ENCODE results near the gene FSTL4.

Gene FSTL4

DNA sequence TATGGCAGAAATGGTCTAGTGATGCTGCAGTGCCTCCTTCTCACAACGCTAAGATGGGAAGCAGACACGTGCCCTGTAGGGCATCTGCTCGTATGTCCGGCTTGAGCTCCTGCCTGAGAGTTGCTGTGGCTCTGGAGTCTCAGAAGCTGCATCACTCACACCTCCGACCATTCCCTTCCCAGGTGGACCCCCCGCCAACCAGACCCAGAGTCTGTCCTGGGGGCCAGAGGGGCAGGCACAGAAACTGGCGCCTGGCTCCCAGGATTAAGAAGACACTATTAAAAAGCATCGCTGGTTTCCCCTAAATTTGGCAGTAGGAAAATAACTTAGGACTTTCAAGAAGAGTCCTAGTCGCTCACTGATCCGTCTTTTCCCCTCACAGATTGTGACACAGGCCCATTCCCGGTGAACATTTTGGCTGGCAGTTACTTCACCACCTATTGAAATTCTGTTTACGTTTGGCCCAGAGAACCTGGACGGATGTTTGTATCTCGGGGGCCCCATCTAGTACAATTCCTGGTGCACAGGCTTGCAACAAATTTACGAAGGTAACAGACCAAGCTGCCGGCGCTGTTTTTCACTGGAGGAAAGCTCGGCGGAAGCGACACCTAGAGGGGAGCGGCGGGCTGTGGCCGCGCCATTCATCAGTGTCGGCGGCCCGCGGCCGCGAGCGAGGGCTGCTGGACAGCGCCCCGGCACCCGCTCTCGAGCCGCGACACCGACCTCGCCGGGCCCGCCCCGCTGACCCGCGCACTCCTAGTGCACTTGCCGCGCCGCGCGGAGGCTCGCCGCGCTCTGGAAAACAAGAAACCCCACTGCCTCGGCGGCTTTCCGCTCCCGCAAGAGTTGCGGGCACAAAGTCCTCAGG is 1.6 kb downstream of the FSTL4 start:
- peak; percentile 10 for DNase-seq

DNA sequence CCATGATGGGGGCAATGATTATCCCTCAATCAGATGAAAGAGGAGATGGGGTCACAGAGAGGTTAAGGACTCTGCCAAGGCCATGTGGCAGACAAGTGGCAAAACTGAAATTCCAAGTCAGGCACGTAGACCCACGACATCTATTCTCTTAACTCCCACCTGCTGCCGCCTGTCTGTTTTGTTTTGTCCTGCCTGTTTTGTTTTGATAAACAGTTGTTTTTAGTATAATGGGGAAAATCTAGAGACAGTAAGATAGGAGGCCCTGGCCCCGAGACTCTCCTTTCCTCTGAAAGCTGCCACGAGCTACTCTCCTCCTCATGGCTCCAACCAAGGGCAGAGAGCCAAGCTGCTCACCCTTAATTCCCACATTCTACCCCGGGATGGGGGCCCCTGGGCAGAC is 4.9 kb downstream of the FSTL4 start:
- no peak for DNase-seq

GRCh38 chr5:133606835-133607234 is 5.5 kb downstream of the FSTL4 start:
- DNase-seq, result no peak

DNA sequence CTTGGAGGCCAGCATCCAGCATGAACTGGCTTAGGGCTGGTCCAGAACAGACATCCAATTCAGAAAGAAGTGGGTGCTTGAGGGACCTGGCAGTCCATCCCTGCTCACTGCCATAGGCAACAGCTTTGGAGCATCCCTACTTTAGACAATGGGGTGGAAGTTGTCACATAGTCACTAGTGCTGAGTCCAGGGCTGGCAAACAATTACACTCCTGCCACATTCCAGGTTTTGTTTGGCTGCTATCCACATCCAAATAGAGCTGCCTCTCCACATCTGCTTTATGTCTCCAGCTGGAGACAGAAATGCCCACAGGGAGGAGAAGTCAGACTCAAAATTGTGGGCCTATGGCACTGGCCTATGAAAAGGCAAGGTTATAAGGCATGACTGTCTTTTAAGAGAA is 7.0 kb downstream of the FSTL4 start:
- no peak for DNase-seq

DNA sequence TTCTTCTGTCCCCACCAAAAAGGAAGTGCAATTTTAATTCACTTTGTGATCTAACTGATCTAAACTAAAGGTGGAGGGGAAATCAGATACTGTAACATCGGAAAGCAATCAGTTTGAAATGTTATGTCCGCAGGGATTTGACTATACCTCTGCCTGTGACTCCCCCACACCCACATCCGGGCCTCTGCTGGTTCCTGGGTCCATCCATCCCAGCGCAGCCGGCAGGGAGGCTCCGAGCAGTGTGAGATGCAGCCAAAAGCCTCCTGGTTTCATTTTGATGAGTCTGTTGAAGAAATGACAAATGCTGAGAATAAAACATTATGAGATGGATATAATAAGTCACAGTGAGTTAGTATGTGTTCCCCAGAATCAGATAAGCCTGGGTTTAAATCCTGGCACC is 8.6 kb downstream of the FSTL4 start:
- DNase-seq, result no peak

DNA sequence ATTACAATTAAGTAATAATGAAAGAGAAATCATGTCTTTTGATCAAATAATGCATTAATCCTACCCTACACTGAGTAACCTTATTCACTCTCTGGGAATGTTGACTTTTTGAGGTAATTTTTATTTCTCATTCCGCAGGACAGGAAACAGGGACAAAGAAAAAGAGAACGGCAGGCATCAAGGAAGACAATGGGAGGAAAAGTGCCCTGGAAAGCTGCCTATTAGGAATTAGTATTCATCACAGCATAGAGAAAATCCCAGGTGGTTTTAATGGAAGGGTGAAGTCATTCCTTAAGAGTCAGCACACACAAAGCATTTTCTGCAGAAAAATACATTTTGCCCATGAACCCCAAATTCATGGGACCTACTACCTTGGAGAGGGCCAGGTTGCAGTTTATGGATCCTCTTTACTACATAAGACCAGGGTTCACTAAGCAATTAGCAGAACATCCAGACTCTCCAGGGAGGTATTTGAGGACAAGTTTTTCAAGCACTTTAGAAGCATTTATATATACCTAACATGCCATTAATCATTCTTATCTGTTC is 9.4 kb downstream of the FSTL4 start:
- no peak for DNase-seq

GRCh38 chr5:133599600-133599999 is 12.7 kb downstream of the FSTL4 start:
- no peak for DNase-seq

- no peak for DNase-seq
Observed at GRCh38 chr5:133599044-133599443, 13.3 kb downstream of the FSTL4 start.

DNA sequence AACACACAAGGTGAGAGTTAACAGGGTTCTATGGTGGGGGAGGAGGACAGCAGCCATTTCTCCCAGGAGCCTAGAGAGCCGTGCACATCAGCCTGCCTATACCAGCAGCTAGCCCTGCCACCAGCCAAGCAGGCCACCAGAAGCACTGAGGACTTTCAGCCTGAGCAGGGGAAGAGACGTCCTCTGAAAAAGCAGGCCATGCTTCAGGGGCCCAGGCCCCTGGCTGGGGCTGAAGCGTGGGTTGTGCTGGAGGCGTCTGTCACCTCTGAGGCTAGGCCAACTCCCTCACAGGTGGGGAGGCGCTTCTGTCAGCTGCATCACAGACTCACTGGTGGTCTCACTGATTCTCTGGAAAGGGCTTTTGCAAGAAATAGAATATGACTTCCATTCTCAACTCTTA is 16.3 kb downstream of the FSTL4 start:
- DNase-seq, result no peak

DNA sequence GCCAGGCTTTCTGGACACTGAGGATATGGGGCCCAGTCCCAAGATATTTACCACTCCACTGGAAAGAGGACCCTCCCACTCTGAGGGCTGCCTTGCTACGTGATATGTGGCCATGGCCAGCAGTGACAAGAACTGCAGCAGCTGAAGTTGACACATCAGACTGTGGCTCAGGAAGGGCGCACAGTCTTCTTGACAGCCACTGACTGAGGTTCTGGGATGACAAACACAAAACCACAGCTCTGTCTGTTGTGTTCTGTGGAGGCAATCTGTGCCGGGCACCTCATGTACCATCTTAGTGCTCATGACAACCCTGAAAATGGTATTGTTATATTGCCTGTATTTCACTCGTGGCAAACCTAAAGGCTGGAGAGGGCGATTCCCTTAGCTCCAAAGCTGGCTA is 16.9 kb downstream of the FSTL4 start:
- no peak for DNase-seq

DNA sequence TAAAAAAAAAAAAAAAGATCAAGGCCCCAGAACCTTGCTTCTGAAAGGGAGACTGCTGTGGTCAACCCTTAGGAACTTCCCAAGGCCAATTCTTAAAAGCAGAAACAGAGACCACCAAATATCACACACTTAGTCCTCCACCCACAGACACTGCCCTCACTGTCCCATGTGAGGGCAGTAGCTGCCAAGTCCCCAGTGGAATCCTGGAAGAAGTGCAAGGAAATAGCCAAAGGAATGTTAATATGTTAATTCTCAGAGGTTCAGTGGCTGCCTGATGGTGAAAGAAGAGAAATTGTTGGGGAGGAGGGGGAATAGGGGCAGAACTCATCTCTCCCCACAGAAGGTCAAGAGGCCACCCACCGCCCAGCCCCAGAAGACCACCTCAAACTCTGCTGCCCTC is 23.1 kb downstream of the FSTL4 start:
- DNase-seq, result no peak

DNA sequence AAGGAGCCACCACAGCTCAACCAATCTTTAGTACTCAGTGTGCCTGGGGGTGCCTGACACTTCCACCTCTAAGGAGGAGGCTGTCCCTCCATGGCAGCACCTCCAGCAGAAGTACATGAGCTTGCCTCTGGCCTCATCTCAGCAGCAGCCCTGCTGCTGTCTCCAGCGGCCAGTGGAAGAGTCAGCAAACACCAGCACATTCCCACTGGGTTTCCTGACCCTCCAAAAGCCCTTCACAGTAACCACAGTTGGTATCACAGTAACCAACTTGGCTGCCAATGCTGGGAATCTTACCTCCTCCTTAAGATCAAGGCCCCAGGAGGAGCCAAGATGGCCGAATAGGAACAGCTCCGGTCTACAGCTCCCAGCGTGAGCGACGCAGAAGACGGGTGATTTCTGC is 29.4 kb downstream of the FSTL4 start:
- no peak for DNase-seq

- no peak for DNase-seq
Observed at GRCh38 chr5:133581918-133582317, 30.4 kb downstream of the FSTL4 start.

DNA sequence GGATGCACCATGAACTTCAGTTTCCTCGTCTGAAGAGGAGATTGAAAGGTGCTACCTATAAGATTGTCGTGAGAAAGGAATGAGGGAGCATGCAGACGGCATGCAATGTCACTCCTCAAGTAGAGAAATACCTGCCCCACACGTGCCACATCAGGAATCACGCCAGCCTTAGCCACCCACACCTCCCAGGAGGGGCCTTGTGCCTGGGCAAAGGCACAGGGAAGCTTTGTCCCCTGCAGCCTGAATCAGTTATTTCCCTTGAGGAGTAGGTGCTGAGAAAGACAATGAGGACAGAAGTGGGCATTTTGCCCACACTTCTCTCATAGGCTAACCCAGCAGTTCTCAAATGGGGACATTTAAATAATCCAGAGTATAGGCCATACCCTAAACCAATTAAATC is 31.0 kb downstream of the FSTL4 start:
- DNase-seq, result no peak

DNA sequence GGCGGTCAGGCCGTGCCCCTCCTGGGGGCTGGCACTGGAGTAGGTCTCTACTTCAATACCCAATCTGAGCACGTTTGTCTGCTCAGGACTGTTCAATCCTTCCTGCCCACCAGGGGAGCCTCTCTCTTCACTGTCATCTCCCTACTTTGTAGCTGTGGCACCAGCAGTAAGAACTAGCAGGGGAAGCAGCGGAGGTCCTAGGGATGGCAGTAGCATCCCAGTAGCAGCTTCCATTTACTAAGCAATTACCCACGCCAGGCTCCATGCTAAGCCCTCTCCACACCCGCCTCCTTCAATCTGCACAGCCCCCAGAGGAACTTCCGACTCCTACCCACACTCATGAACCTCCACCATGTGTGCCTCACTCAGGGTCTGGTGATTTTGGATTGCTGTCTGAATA is 31.7 kb downstream of the FSTL4 start:
- no peak for DNase-seq

DNA sequence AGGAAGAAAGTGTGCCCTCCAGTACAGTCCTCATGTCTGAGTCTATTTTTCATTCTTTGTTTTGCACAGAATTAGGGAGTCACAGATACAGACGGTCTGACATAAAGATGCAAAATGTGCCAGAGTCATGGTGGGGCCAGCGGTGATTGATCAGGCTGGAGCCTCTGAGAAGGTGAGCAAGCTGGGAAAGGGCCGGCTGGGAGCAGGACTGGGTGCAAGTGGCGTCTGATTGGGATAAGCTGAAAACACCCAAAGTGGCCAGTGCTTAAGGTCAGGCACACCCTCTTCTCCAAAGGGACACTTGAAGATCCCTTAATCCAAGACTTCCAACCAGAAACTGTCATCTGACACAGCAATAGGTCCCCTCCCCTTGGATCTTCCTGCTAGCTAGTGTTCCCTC is 32.6 kb downstream of the FSTL4 start:
- no peak for DNase-seq

GRCh38 chr5:133569347-133569746 is 43.0 kb downstream of the FSTL4 start:
- no peak for DNase-seq

DNA sequence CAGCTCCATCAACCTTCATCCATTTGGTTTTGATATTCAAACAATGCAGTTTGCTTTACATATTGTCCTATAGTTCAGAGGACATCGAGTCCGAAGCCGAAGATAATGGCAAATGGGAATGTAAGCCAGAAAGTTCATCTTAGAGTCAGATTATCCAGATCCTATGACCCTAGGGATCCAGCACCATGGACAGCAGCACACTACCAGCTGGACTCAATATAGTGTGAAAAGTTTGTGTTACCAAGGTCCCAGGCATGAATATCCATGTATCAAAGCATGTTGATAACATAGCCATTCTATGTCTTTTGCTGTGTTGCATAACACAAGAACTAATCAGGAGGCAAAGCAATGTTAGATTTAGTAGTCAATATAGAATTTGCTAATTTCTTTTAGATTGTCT is 46.3 kb downstream of the FSTL4 start:
- DNase-seq, result no peak

- DNase-seq, result no peak
Observed at GRCh38 chr5:133564921-133565565, 47.3 kb downstream of the FSTL4 start.

DNA sequence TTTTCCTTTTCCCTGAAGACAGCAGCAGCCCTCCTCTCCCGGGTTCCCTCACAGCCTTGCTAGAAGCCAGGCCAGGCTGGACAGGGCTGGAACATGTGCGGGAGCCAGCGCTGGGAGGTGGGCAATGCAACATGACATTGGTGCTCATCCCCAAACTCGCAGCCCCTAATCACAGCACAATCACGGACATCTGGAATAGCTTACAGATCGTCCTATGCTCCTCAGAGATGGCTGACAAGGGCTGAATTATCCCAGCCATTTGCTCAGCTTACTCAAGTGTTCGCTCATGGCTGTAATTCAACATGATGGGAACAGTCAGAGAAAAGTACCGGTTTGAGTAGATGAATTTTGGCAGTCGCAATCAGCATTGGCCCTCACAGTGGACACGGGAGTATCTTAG is 49.8 kb downstream of the FSTL4 start:
- no peak for DNase-seq

GRCh38 chr5:133559960-133560359 is 52.4 kb downstream of the FSTL4 start:
- DNase-seq, result no peak

DNA sequence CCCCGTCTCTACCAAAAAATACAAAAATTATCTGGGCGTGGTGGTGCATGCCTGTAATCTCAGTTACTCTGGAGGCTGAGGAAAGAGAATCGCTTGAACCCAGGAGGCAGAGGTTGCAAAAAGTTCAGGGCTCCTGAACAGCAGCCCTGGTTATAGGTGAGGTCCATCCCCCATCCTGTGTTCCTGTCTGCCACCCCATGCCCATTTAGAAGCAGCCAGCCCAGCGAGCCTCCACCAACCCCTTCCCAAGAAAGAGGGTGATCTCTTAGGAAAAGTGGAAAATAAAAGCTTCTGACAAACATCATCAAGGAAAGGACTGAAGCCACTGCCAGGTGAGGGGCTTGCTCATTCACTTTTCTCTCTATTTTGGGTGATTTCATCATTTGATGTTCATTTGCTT is 55.8 kb downstream of the FSTL4 start:
- DNase-seq, result no peak

DNA sequence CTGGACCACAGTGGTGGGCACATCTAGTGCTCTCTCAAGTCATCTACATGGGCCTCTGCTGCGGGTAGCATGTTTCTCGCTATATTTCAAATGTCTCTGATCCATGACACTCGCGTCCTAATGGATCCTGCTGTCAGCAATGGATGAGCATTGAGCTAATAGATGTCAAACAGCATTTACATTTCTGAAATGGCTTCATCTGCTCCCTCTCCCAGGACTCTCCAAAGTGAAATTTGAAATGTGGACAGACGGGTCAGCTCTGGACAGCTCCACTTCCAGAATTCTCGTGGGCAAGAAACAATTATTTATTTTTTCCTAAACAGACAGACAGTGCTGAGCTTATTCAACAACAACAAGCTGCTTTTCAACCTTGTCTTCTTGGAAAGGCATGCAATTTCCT is 58.1 kb downstream of the FSTL4 start:
- no peak for DNase-seq

DNA sequence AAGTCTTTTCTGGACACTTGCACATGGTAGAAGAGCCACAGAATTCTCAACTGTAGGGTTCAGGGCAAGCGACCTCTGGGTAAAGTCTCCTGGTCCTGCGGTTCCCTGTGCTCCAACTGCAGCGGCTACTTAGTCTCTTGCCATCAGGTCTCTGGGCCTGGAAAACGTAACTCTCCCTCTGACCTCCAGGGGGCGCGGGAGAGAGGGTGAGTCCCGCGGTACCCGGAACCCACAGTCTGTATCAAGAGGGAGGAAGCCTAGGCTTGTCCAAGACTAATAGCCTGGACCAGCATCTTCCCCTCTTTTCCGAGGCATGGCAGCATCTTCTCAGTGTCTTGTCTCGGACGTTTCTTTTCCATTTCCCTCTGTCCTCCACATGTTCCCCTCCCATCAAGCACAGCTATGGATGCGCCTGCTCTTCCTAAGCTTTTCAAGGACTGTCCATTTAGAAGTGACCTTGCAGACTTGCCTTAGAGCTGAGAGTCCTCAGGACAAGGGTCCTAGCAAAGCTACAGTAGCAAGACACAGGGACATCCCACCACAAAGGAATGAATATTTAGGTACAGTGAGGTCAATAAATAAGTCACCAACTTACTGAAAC is 59.3 kb downstream of the FSTL4 start:
- DNase-seq, result peak; percentile 30
